ENCODE measurements around the gene AOPEP. TPM values are rescaled to one million over a fixed set of nuclear protein-coding genes. Genes with fewer than 3 reads are reported as not detected.

AOPEP gene
- total RNA-seq, 2 experiments from 2014 or later: 6.9 to 7.0 TPM

GRCh38 chr9:94861589-94862272, 135.2 kb downstream of the AOPEP start:
- ATAC-seq (ENCODE audit: poor library complexity): peak; percentile 24
- Mint-ChIP-seq H3K27ac (peak overlapping the region; percentile 79), H3K36me3 (ENCODE audit: low read depth) (no peaks in the 10 kb centered on the region), H3K4me1 (ENCODE audit: low read depth) (peaks cover 47% of the 10 kb centered on the region), H3K4me3 (peak overlapping the region; percentile 62), H3K9me3 (peaks cover 4% of the 10 kb centered on the region), H3K27me3 (no peaks in the 10 kb centered on the region)
- peak overlapping the region; percentile 36 for H3K4me3 ChIP-seq (ENCODE audit: low read length)
- H3K27me3 ChIP-seq (ENCODE audit: control insufficient read depth in 1 of 2, insufficient read depth in 2 of 2, low read length in 2 of 2): no peaks in the 10 kb centered on the region
- POLR2A ChIA-PET: interaction anchor here (1.0 to 3.4 kb wide), 6 partner anchors 9 to 193 kb away, joined by 3 to 41 read pairs (median 5); partner anchors contain the start of gene AOPEP
- peaks cover 29% of the 10 kb centered on the region for H3K4me1 ChIP-seq (ENCODE audit: insufficient read depth, low read length)
- peak in 2 of 14 experiments; percentile 13 to 15 for DNase-seq
- peak overlapping the region in 1 of 2 donors; percentile 9 for H3K27ac ChIP-seq (ENCODE audit: low read depth in 1 of 2, low read length in 2 of 2)
- intact Hi-C loops (cut with DNase I, micrococcal nuclease): loop anchor here in 1 of 2 experiments (1.0 kb wide), 2 partner anchors 10 to 91 kb away; no protein-coding TSS in a partner anchor
- CTCF ChIA-PET: interaction anchor here (0.9 to 1.7 kb wide), 3 partner anchors 17 to 181 kb away, joined by 3 to 4 read pairs (median 3); no protein-coding TSS in a partner anchor
- no peaks in the 10 kb centered on the region for H3K36me3 ChIP-seq (ENCODE audit: insufficient read depth, low read length)
- TF ChIP-seq CTCF (IDR thresholded peaks at IDR 0.05): no peak
- no peaks in the 10 kb centered on the region for H3K9me3 ChIP-seq (ENCODE audit: control insufficient read depth in 1 of 2, insufficient read depth in 1 of 2, low read length in 2 of 2)

- Mint-ChIP-seq H3K9me3 (no peaks in the 10 kb centered on the region), H3K4me3 (no peak overlapping the region)
- POLR2A ChIA-PET: no interaction called here
These were observed 137.7 kb downstream of the AOPEP start for GRCh38 chr9:94864196-94864595.

GRCh38 chr9:94864862-94865509, 138.5 kb downstream of the AOPEP start:
- peaks cover 45% of the 10 kb centered on the region for H3K4me1 Mint-ChIP-seq (ENCODE audit: low read depth)
- Histone ChIP-seq H3K9me3 (ENCODE audit: control insufficient read depth in 1 of 2, insufficient read depth in 1 of 2, low read length in 2 of 2) (no peaks in the 10 kb centered on the region), H3K4me3 (ENCODE audit: low read length) (no peak overlapping the region), H3K27me3 (ENCODE audit: control insufficient read depth in 1 of 2, insufficient read depth in 2 of 2, low read length in 2 of 2) (no peaks in the 10 kb centered on the region), H3K27ac (ENCODE audit: low read depth in 1 of 2, low read length in 2 of 2) (no peak overlapping the region), H3K36me3 (ENCODE audit: insufficient read depth, low read length) (no peaks in the 10 kb centered on the region), H3K4me1 (ENCODE audit: insufficient read depth, low read length) (peaks cover 29% of the 10 kb centered on the region)
- POLR2A ChIA-PET: no interaction called here
- H3K27ac Mint-ChIP-seq: no peak overlapping the region
- no peak for TF ChIP-seq CTCF (IDR thresholded peaks at IDR 0.05)
- DNase-seq: no peak
- no peaks in the 10 kb centered on the region for H3K27me3 Mint-ChIP-seq
- CTCF ChIA-PET: no interaction called here
- no peak overlapping the region for H3K4me3 Mint-ChIP-seq
- no peaks in the 10 kb centered on the region for H3K36me3 Mint-ChIP-seq (ENCODE audit: low read depth)
- intact Hi-C loops (cut with DNase I, micrococcal nuclease): no loop called here
- no peaks in the 10 kb centered on the region for H3K9me3 Mint-ChIP-seq
- no peak for ATAC-seq (ENCODE audit: poor library complexity)

More at GRCh38 chr9:94864196-94864595, 137.7 kb downstream of the AOPEP start:
- Histone ChIP-seq H3K9me3 (ENCODE audit: control insufficient read depth in 1 of 2, insufficient read depth in 1 of 2, low read length in 2 of 2) (no peaks in the 10 kb centered on the region), H3K4me1 (ENCODE audit: insufficient read depth, low read length) (peaks cover 29% of the 10 kb centered on the region), H3K27me3 (ENCODE audit: control insufficient read depth in 1 of 2, insufficient read depth in 2 of 2, low read length in 2 of 2) (no peaks in the 10 kb centered on the region), H3K36me3 (ENCODE audit: insufficient read depth, low read length) (no peaks in the 10 kb centered on the region), H3K27ac (ENCODE audit: low read depth in 1 of 2, low read length in 2 of 2) (no peak overlapping the region), H3K4me3 (ENCODE audit: low read length) (no peak overlapping the region)
- intact Hi-C loops (cut with DNase I, micrococcal nuclease): no loop called here
- DNase-seq (peak in 1 of 14 experiments; percentile 10), ATAC-seq (ENCODE audit: poor library complexity) (no peak)
- TF ChIP-seq CTCF (IDR thresholded peaks at IDR 0.05): no peak
- Mint-ChIP-seq H3K27ac (no peak overlapping the region), H3K36me3 (ENCODE audit: low read depth) (no peaks in the 10 kb centered on the region), H3K27me3 (no peaks in the 10 kb centered on the region), H3K4me1 (ENCODE audit: low read depth) (peaks cover 47% of the 10 kb centered on the region)
- CTCF ChIA-PET: no interaction called here

All from CD4-positive, alpha-beta T cell (primary cell).